CD4-positive, alpha-beta T cell (primary cell): ENCODE measurements around the gene FOXO3. TPM values are rescaled to one million over a fixed set of nuclear protein-coding genes. Genes with fewer than 3 reads are reported as not detected.

Experiments
- ATAC-seq: fragments of 200-7000 bp; cut with Tn5 transposase; one replicate; pipeline ENCODE4 v1.10.0; 2022; ENCODE audit warnings: mild to moderate bottlenecking; ENCODE audit not compliant: poor library complexity
- CTCF ChIA-PET: fragments of 350-600 bp; sonication (Branson Sonifier 250); formaldehyde crosslinking; loops from one replicate; lab custom pipeline; 2021; ENCODE audit warnings: antibody characterized with exemption, inconsistent platforms; lab: Charles Lee
- POLR2A ChIA-PET: fragments of 350-600 bp; sonication (Branson Sonifier 250); formaldehyde crosslinking; loops from one replicate; lab custom pipeline; 2021; ENCODE audit warnings: antibody characterized with exemption, inconsistent platforms; lab: Charles Lee
- DNase-seq, 14 experiments: peaks; one replicate each; pipeline ENCODE4 v3.0.0-alpha.2; 2013 to 2020; ENCODE audit warnings: mixed read lengths in 2 of 14
- H3K27ac ChIP-seq, 2 donors: one replicate each; pipeline versions ENCODE4 v1.5.1 to v1.7.0; 2013; ENCODE audit warnings: low read length in 2 of 2, low read depth in 1 of 2, mild to moderate bottlenecking in 1 of 2
- H3K27me3 ChIP-seq, 2 experiments: 1 replicate in 1 of 2; 2 replicates in 1 of 2; pipeline versions ENCODE4 v1.6.1 to v1.7.0; 2013; ENCODE audit warnings: low read length in 2 of 2, control low read depth in 1 of 2, mild to moderate bottlenecking in 1 of 2, moderate library complexity in 1 of 2; ENCODE audit not compliant: insufficient read depth in 2 of 2, control insufficient read depth in 1 of 2
- H3K36me3 ChIP-seq: one replicate; pipeline ENCODE4 v1.6.1; 2013; ENCODE audit warnings: low read length, control low read depth; ENCODE audit not compliant: insufficient read depth
- H3K4me1 ChIP-seq: one replicate; pipeline ENCODE4 v1.6.1; 2013; ENCODE audit warnings: low read length, control low read depth; ENCODE audit not compliant: insufficient read depth
- H3K4me3 ChIP-seq: one replicate; pipeline ENCODE4 v1.5.1; 2013; ENCODE audit warnings: mild to moderate bottlenecking, low read length, moderate library complexity
- H3K9me3 ChIP-seq, 2 experiments: 1 replicate in 1 of 2; 2 replicates in 1 of 2; pipeline versions ENCODE4 v1.6.1 to v1.7.0; 2013; ENCODE audit warnings: low read length in 2 of 2, mild to moderate bottlenecking in 2 of 2, control low read depth in 1 of 2, moderate library complexity in 1 of 2; ENCODE audit not compliant: control insufficient read depth in 1 of 2, insufficient read depth in 1 of 2
- H3K27ac Mint-ChIP-seq: one replicate; pipeline ENCODE4 v1.8.0; 2020; ENCODE audit warnings: mixed read lengths
- H3K27me3 Mint-ChIP-seq: one replicate; pipeline ENCODE4 v1.8.0; 2021; ENCODE audit warnings: mixed read lengths
- H3K36me3 Mint-ChIP-seq: one replicate; pipeline ENCODE4 v1.8.0; 2021; ENCODE audit warnings: low read depth, mixed read lengths
- H3K4me1 Mint-ChIP-seq: one replicate; pipeline ENCODE4 v1.8.0; 2021; ENCODE audit warnings: low read depth, mixed read lengths
- H3K4me3 Mint-ChIP-seq: one replicate; pipeline ENCODE4 v1.8.0; 2020; ENCODE audit warnings: mild to moderate bottlenecking, mixed read lengths
- H3K9me3 Mint-ChIP-seq: one replicate; pipeline ENCODE4 v1.8.0; 2020; ENCODE audit warnings: mixed read lengths
- intact Hi-C, 2 experiments: fragments of 100-400 bp; cut with DNase I in 1 of 2; cut with micrococcal nuclease in 1 of 2; formaldehyde crosslinking; loops; one replicate each; pipeline versions ENCODE4 v1.15.1 to v1.9.0; 2023 to 2025; cut with DNase I, micrococcal nuclease
- total RNA-seq, 174 experiments: library from RNA in 2 of 174; stranded (reverse) in 2 of 174; gene quantifications; one replicate each; pipeline ENCODE4 v1.2.3 and lab custom pipeline; 2021 to 2026
- TF ChIP-seq, protein P1 (sequence below): fragments of 200-600 bp; IDR thresholded peaks from one replicate; pipeline ENCODE4 v1.8.0; 2022; ENCODE audit warnings: antibody characterized with exemption, mild to moderate bottlenecking

The FOXO3 gene
- total RNA-seq, 2 experiments from 2014 or later = 24.3 to 25.3 TPM

GRCh38 chr6:108597572-108598304 is 37.0 kb downstream of the FOXO3 start:
- DNase-seq (no peak), ATAC-seq (no peak)
- peaks cover 1% of the 10 kb centered on the region for H3K4me1 ChIP-seq
- H3K36me3 Mint-ChIP-seq = no peaks in the 10 kb centered on the region
- no peak overlapping the region for H3K27ac Mint-ChIP-seq
- TF ChIP-seq, protein P1, sequence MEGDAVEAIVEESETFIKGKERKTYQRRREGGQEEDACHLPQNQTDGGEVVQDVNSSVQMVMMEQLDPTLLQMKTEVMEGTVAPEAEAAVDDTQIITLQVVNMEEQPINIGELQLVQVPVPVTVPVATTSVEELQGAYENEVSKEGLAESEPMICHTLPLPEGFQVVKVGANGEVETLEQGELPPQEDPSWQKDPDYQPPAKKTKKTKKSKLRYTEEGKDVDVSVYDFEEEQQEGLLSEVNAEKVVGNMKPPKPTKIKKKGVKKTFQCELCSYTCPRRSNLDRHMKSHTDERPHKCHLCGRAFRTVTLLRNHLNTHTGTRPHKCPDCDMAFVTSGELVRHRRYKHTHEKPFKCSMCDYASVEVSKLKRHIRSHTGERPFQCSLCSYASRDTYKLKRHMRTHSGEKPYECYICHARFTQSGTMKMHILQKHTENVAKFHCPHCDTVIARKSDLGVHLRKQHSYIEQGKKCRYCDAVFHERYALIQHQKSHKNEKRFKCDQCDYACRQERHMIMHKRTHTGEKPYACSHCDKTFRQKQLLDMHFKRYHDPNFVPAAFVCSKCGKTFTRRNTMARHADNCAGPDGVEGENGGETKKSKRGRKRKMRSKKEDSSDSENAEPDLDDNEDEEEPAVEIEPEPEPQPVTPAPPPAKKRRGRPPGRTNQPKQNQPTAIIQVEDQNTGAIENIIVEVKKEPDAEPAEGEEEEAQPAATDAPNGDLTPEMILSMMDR = no peak
- H3K36me3 ChIP-seq = no peaks in the 10 kb centered on the region
- intact Hi-C loops = no loop called here
- no peak overlapping the region for H3K4me3 ChIP-seq
- H3K9me3 ChIP-seq = no peaks in the 10 kb centered on the region
- no peaks in the 10 kb centered on the region for H3K27me3 Mint-ChIP-seq
- peaks cover 52% of the 10 kb centered on the region for H3K4me1 Mint-ChIP-seq
- no peaks in the 10 kb centered on the region for H3K27me3 ChIP-seq
- H3K4me3 Mint-ChIP-seq = no peak overlapping the region
- CTCF ChIA-PET = no interaction called here
- H3K9me3 Mint-ChIP-seq = no peaks in the 10 kb centered on the region
- no peak overlapping the region for H3K27ac ChIP-seq
- POLR2A ChIA-PET = interaction anchor here (1.6 kb wide), 1 partner anchor 33 kb away, joined by 4 read pairs; no protein-coding TSS in a partner anchor

DNA sequence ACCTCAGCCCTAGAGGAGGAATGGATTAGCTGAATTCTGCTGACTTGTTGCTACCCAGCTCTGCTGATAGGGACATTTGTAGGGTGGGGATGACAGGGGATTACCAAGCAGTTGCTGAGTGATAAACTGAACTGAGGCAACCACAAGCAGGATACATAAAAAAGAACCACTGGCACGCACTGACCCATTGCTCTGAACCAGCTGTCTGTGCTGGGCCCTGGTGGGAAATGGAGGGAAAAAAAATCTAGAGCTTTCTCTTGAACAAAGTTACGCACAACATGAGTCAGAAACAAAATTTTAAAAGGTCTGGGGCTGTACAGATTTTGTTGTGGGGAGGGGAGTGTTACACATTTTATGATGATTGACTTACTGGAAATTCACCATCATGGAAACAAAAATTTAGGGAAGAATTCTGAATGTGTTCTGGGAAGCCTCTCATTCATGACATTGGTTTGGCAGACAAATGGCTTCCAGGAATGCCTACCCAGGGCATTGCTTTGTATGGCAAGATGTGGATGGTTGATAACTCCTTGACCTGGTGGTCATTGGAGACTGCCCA is 37.7 kb downstream of the FOXO3 start:
- CTCF ChIA-PET = no interaction called here
- Mint-ChIP-seq H3K27me3 (no peaks in the 10 kb centered on the region), H3K27ac (no peak overlapping the region), H3K4me3 (no peak overlapping the region), H3K36me3 (no peaks in the 10 kb centered on the region), H3K4me1 (peaks cover 52% of the 10 kb centered on the region), H3K9me3 (no peaks in the 10 kb centered on the region)
- H3K27me3 ChIP-seq = no peaks in the 10 kb centered on the region
- POLR2A ChIA-PET = interaction anchor here (1.6 kb wide), 1 partner anchor 33 kb away, joined by 4 read pairs; no protein-coding TSS in a partner anchor
- ATAC-seq (no peak), DNase-seq (peak in 2 of 14 experiments; percentile 42 to 60)
- H3K4me1 ChIP-seq = no peaks in the 10 kb centered on the region
- no peak overlapping the region for H3K27ac ChIP-seq
- no peak overlapping the region for H3K4me3 ChIP-seq
- TF ChIP-seq, protein P1 = no peak
- intact Hi-C loops = no loop called here
- no peaks in the 10 kb centered on the region for H3K9me3 ChIP-seq
- H3K36me3 ChIP-seq = no peaks in the 10 kb centered on the region

DNA sequence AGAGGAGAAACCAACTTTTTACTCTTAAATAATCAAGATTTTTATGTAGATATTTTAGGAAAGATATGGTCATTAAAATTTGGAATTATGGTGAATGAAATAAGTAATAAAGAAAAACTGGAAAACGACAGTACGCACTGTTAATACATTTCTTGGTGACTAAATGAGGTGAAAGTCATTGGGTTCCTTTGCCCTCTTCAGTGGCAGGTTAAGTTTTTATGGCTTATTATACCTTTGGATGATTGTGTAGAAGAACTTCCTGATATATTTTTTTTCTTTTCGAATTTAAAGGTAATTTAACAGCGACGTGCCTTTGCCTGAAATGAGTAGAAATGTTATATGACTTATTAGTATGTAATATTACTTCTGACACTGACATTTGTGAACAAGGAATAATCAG is 43.4 kb downstream of the FOXO3 start:
- CTCF ChIA-PET = no interaction called here
- no peaks in the 10 kb centered on the region for H3K9me3 Mint-ChIP-seq
- H3K4me3 Mint-ChIP-seq = no peak overlapping the region
- Histone ChIP-seq H3K36me3 (no peaks in the 10 kb centered on the region), H3K9me3 (no peaks in the 10 kb centered on the region), H3K27ac (no peak overlapping the region), H3K4me3 (no peak overlapping the region), H3K27me3 (no peaks in the 10 kb centered on the region), H3K4me1 (no peaks in the 10 kb centered on the region)
- DNase-seq = no peak
- intact Hi-C loops = no loop called here
- no peak for ATAC-seq
- H3K4me1 Mint-ChIP-seq = peaks cover 71% of the 10 kb centered on the region
- no peaks in the 10 kb centered on the region for H3K36me3 Mint-ChIP-seq
- H3K27me3 Mint-ChIP-seq = no peaks in the 10 kb centered on the region
- POLR2A ChIA-PET = no interaction called here
- TF ChIP-seq, protein P1 = no peak
- H3K27ac Mint-ChIP-seq = no peak overlapping the region
